Measurements from ENCODE around the gene SURF2.

SURF2 gene

GRCh38 chr9:133378408-133378962, 22.1 kb downstream of the SURF2 start:
- Histone ChIP-seq H3K4me3 (ENCODE audit: low read depth, low read length) (no peak overlapping the region), H3K27me3 (ENCODE audit: insufficient read depth, low read depth, severe bottlenecking) (no peaks in the 10 kb centered on the region), H3K27ac (no peak overlapping the region), H3K36me3 (peaks cover 10% of the 10 kb centered on the region), H3K9me3 (ENCODE audit: severe bottlenecking) (peaks cover 10% of the 10 kb centered on the region)
- no peak for TF ChIP-seq CTCF (IDR thresholded peaks at IDR 0.05; ENCODE audit: low read depth, low read length)
- DNase-seq = no peak

GRCh38 chr9:133379153-133380086, 23.1 kb downstream of the SURF2 start:
- no peaks in the 10 kb centered on the region for H3K27me3 ChIP-seq (ENCODE audit: insufficient read depth, low read depth, severe bottlenecking)
- no peak for DNase-seq
- no peak overlapping the region for H3K4me3 ChIP-seq (ENCODE audit: low read depth, low read length)
- H3K36me3 ChIP-seq = peaks cover 5% of the 10 kb centered on the region
- peaks cover 10% of the 10 kb centered on the region for H3K9me3 ChIP-seq (ENCODE audit: severe bottlenecking)
- H3K27ac ChIP-seq = no peak overlapping the region
- no peak for TF ChIP-seq CTCF (IDR thresholded peaks at IDR 0.05; ENCODE audit: low read depth, low read length)

- Histone ChIP-seq H3K27ac (no peak overlapping the region), H3K36me3 (peaks cover under 1% of the 10 kb centered on the region), H3K4me3 (ENCODE audit: low read depth, low read length) (no peak overlapping the region), H3K9me3 (ENCODE audit: severe bottlenecking) (peaks cover 10% of the 10 kb centered on the region), H3K27me3 (ENCODE audit: insufficient read depth, low read depth, severe bottlenecking) (no peaks in the 10 kb centered on the region)
- DNase-seq = no peak
- TF ChIP-seq CTCF (IDR thresholded peaks at IDR 0.05; ENCODE audit: low read depth, low read length) = no peak
Observed at GRCh38 chr9:133380734-133381133, 24.4 kb downstream of the SURF2 start.

GRCh38 chr9:133382507-133383141, 26.3 kb downstream of the SURF2 start:
- no peak overlapping the region for H3K27ac ChIP-seq
- no peak overlapping the region for H3K4me3 ChIP-seq (ENCODE audit: low read depth, low read length)
- no peaks in the 10 kb centered on the region for H3K27me3 ChIP-seq (ENCODE audit: insufficient read depth, low read depth, severe bottlenecking)
- no peak for DNase-seq
- no peak for TF ChIP-seq CTCF (IDR thresholded peaks at IDR 0.05; ENCODE audit: low read depth, low read length)
- H3K9me3 ChIP-seq (ENCODE audit: severe bottlenecking) = peaks cover 7% of the 10 kb centered on the region
- H3K36me3 ChIP-seq = no peaks in the 10 kb centered on the region

GRCh38 chr9:133383438-133383837, 27.1 kb downstream of the SURF2 start:
- no peaks in the 10 kb centered on the region for H3K9me3 ChIP-seq (ENCODE audit: severe bottlenecking)
- TF ChIP-seq CTCF (IDR thresholded peaks at IDR 0.05; ENCODE audit: low read depth, low read length) = no peak

More at GRCh38 chr9:133383438-133383837, 27.1 kb downstream of the SURF2 start:
- no peak for DNase-seq
- H3K27me3 ChIP-seq (ENCODE audit: insufficient read depth, low read depth, severe bottlenecking) = no peaks in the 10 kb centered on the region
- no peak overlapping the region for H3K27ac ChIP-seq
- H3K4me3 ChIP-seq (ENCODE audit: low read depth, low read length) = no peak overlapping the region
- no peaks in the 10 kb centered on the region for H3K36me3 ChIP-seq
